SK-N-SH treated with all-trans-retinoic acid at 6 μM for 48 hours (cell line): ENCODE measurements around the gene FUZ.

Experiments used
- ARNTL ChIP-seq: fragments of 450-650 bp; formaldehyde crosslinking; IDR thresholded peaks from 2 replicates; pipeline ENCODE4 v1.5.0; 2020; ENCODE audit warnings: low read depth, mild to moderate bottlenecking, moderate library complexity, borderline replicate concordance
- PATZ1 ChIP-seq: fragments of 250-450 bp; sonication (Bioruptor Pico); IDR thresholded peaks from 2 replicates; pipeline ENCODE4 v1.8.0; 2020; ENCODE audit warnings: mild to moderate bottlenecking, moderate library complexity, borderline replicate concordance
- RARB ChIP-seq: fragments of 250-450 bp; sonication (Bioruptor Pico); IDR thresholded peaks from 2 replicates; pipeline ENCODE4 v1.8.0; 2021; ENCODE audit warnings: mild to moderate bottlenecking, moderate library complexity
- ZFP3 ChIP-seq: fragments of 250-450 bp; sonication (Bioruptor Pico); IDR thresholded peaks from 2 replicates; pipeline ENCODE4 v1.5.0; 2020; ENCODE audit warnings: mild to moderate bottlenecking, moderate library complexity
- ZFP30 ChIP-seq: fragments of 450-650 bp; formaldehyde crosslinking; IDR thresholded peaks from 2 replicates; pipeline ENCODE4 v1.5.0; 2022; ENCODE audit warnings: mild to moderate bottlenecking, moderate library complexity
- ZNF70 ChIP-seq: fragments of 450-650 bp; formaldehyde crosslinking; IDR thresholded peaks from 2 replicates; pipeline ENCODE4 v1.5.0; 2020; ENCODE audit warnings: mild to moderate bottlenecking, moderate library complexity
- TF ChIP-seq, protein P1 (sequence below): fragments of 250-450 bp; sonication (Bioruptor Pico); IDR thresholded peaks from 2 replicates; pipeline ENCODE4 v1.5.1; 2021; ENCODE audit warnings: mild to moderate bottlenecking, moderate library complexity
- TF ChIP-seq, protein P2 (sequence below): fragments of 250-450 bp; sonication (Bioruptor Pico); IDR thresholded peaks from 2 replicates; pipeline ENCODE4 v1.5.1; 2020; ENCODE audit warnings: low read depth, mild to moderate bottlenecking, moderate library complexity

DNA sequence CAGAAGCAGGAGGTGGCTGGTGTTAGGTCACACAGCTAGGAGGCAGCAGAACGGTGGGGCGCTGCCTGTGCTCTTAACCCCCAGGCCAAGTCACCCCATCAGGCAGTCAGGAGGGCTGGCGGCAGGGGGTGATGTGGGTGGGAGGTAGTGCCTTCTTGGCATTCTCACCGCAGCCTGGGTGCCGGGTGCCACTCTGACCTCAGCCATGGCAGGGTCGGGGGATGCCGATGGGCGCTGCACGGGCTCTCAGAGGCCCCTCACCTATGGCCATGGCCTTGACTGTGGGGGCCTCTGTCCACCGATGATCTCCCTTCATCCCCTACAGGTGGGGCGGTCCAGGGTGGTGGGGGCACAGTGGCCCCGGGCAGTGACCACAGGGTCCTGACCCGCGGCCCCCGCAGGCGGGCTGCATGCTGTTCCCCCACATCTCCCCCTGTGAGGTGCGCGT, 43.5 kb upstream of the FUZ start:
- TF ChIP-seq RARB (no peak), ZNF70 (CRISPR knock-in tag) (no peak), ZFP3 (CRISPR knock-in tag) (no peak), PATZ1 (CRISPR knock-in tag) (no peak), ARNTL (CRISPR knock-in tag) (no peak), ZFP30 (CRISPR knock-in tag) (no peak)
- TF ChIP-seq, protein P1, sequence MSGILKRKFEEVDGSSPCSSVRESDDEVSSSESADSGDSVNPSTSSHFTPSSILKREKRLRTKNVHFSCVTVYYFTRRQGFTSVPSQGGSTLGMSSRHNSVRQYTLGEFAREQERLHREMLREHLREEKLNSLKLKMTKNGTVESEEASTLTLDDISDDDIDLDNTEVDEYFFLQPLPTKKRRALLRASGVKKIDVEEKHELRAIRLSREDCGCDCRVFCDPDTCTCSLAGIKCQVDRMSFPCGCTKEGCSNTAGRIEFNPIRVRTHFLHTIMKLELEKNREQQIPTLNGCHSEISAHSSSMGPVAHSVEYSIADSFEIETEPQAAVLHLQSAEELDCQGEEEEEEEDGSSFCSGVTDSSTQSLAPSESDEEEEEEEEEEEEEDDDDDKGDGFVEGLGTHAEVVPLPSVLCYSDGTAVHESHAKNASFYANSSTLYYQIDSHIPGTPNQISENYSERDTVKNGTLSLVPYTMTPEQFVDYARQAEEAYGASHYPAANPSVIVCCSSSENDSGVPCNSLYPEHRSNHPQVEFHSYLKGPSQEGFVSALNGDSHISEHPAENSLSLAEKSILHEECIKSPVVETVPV (CRISPR knock-in tag): no peak
- TF ChIP-seq, protein P2, sequence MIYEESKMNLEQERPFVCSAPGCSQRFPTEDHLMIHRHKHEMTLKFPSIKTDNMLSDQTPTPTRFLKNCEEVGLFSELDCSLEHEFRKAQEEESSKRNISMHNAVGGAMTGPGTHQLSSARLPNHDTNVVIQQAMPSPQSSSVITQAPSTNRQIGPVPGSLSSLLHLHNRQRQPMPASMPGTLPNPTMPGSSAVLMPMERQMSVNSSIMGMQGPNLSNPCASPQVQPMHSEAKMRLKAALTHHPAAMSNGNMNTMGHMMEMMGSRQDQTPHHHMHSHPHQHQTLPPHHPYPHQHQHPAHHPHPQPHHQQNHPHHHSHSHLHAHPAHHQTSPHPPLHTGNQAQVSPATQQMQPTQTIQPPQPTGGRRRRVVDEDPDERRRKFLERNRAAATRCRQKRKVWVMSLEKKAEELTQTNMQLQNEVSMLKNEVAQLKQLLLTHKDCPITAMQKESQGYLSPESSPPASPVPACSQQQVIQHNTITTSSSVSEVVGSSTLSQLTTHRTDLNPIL (CRISPR knock-in tag): no peak
